ENCODE results near the gene CABP4.

CABP4 gene

GRCh38 chr11:67428052-67429001 lies 26.8 kb upstream of the CABP4 start, which contains the start of gene RPS6KB2:
Gene RPS6KB2, plus strand, starts transcription at chr11:67428494. Its CDS starts 52 bp downstream, at chr11:67428546.
- peak; percentile 99 for DNase-seq (ENCODE audit: insufficient read length, low spot score)
- peak; percentile 61; the same call in 1 of the 2 replicates for TF ChIP-seq POLR2A (IDR thresholded peaks at IDR 0.05; ENCODE audit: low read depth, low read length)
- 0 out of 2 replicates have a peak, but pooled peaks have one; percentile 69 for TF ChIP-seq POLR2AphosphoS5 (IDR thresholded peaks at IDR 0.05; ENCODE audit: low read depth, low read length)
- TF ChIP-seq PAX5 (IDR thresholded peaks at IDR 0.05; ENCODE audit: insufficient read depth, low read length, severe bottlenecking), result no peak
- TF ChIP-seq TAF1 (IDR thresholded peaks at IDR 0.05; ENCODE audit: low read depth, low read length), result peak; percentile 63
- peak; percentile 45; the same call in 1 of the 2 replicates for TF ChIP-seq POU2F2 (IDR thresholded peaks at IDR 0.05; ENCODE audit: low read depth, low read length)
- no peak for TF ChIP-seq SPI1 (IDR thresholded peaks at IDR 0.05; ENCODE audit: low read depth, low read length)
- FAIRE-seq, result peak; percentile 99

- FAIRE-seq (peak; percentile 55), DNase-seq (ENCODE audit: insufficient read length, low spot score) (no peak)
- no peak for TF ChIP-seq PAX5 (IDR thresholded peaks at IDR 0.05; ENCODE audit: insufficient read depth, low read length, severe bottlenecking)
- TF ChIP-seq POU2F2 (IDR thresholded peaks at IDR 0.05; ENCODE audit: low read depth, low read length), result peak; percentile 30; the same call in 1 of the 2 replicates
- TF ChIP-seq POLR2AphosphoS5 (IDR thresholded peaks at IDR 0.05; ENCODE audit: low read depth, low read length), result no peak
- TF ChIP-seq POLR2A (IDR thresholded peaks at IDR 0.05; ENCODE audit: low read depth, low read length), result peak; percentile 22; the same call in 1 of the 2 replicates
Observed at GRCh38 chr11:67429038-67429668, 26.0 kb upstream of the CABP4 start.

- DNase-seq (ENCODE audit: insufficient read length, low spot score), result no peak
Observed at GRCh38 chr11:67429722-67430121, 25.4 kb upstream of the CABP4 start.

GRCh38 chr11:67431346-67432249 lies 23.6 kb upstream of the CABP4 start:
- FAIRE-seq (no peak), DNase-seq (ENCODE audit: insufficient read length, low spot score) (no peak)
- 0 out of 2 replicates have a peak, but pooled peaks have one; percentile 46 for TF ChIP-seq POLR2AphosphoS5 (IDR thresholded peaks at IDR 0.05; ENCODE audit: low read depth, low read length)
- peak; percentile 80 for TF ChIP-seq POLR2A (IDR thresholded peaks at IDR 0.05; ENCODE audit: low read depth, low read length)
- TF ChIP-seq PAX5 (IDR thresholded peaks at IDR 0.05; ENCODE audit: insufficient read depth, low read length, severe bottlenecking), result no peak

More at GRCh38 chr11:67429722-67430121, 25.4 kb upstream of the CABP4 start:
- FAIRE-seq, result no peak
- TF ChIP-seq SPI1 (IDR thresholded peaks at IDR 0.05; ENCODE audit: low read depth, low read length) (no peak), PAX5 (IDR thresholded peaks at IDR 0.05; ENCODE audit: insufficient read depth, low read length, severe bottlenecking) (no peak), POLR2AphosphoS5 (IDR thresholded peaks at IDR 0.05; ENCODE audit: low read depth, low read length) (no peak), TAF1 (IDR thresholded peaks at IDR 0.05; ENCODE audit: low read depth, low read length) (no peak), POU2F2 (IDR thresholded peaks at IDR 0.05; ENCODE audit: low read depth, low read length) (no peak), POLR2A (IDR thresholded peaks at IDR 0.05; ENCODE audit: low read depth, low read length) (no peak)

- DNase-seq (ENCODE audit: insufficient read length, low spot score) (no peak), FAIRE-seq (no peak)
- TF ChIP-seq POLR2A (IDR thresholded peaks at IDR 0.05; ENCODE audit: low read depth, low read length) (peak; percentile 5; the same call in 1 of the 2 replicates), SPI1 (IDR thresholded peaks at IDR 0.05; ENCODE audit: low read depth, low read length) (no peak)
Observed at GRCh38 chr11:67432655-67433349, 22.4 kb upstream of the CABP4 start.

- DNase-seq (ENCODE audit: insufficient read length, low spot score) (no peak), FAIRE-seq (peak; percentile 73)
- TF ChIP-seq TAF1 (IDR thresholded peaks at IDR 0.05; ENCODE audit: low read depth, low read length) (no peak), SPI1 (IDR thresholded peaks at IDR 0.05; ENCODE audit: low read depth, low read length) (no peak), POU2F2 (IDR thresholded peaks at IDR 0.05; ENCODE audit: low read depth, low read length) (no peak; the same call in 1 of the 2 replicates), POLR2AphosphoS5 (IDR thresholded peaks at IDR 0.05; ENCODE audit: low read depth, low read length) (0 out of 2 replicates have a peak, but pooled peaks have one; percentile 4), POLR2A (IDR thresholded peaks at IDR 0.05; ENCODE audit: low read depth, low read length) (peak; percentile 43), PAX5 (IDR thresholded peaks at IDR 0.05; ENCODE audit: insufficient read depth, low read length, severe bottlenecking) (no peak)
Observed at GRCh38 chr11:67433536-67434394, 21.4 kb upstream of the CABP4 start.

GRCh38 chr11:67434395-67434881 lies 20.7 kb upstream of the CABP4 start:
- peak; percentile 77 for FAIRE-seq
- TF ChIP-seq PAX5 (IDR thresholded peaks at IDR 0.05; ENCODE audit: insufficient read depth, low read length, severe bottlenecking) (no peak), SPI1 (IDR thresholded peaks at IDR 0.05; ENCODE audit: low read depth, low read length) (no peak), POLR2A (IDR thresholded peaks at IDR 0.05; ENCODE audit: low read depth, low read length) (peak; percentile 65; the same call in 1 of the 2 replicates), POU2F2 (IDR thresholded peaks at IDR 0.05; ENCODE audit: low read depth, low read length) (peak; percentile 87), TAF1 (IDR thresholded peaks at IDR 0.05; ENCODE audit: low read depth, low read length) (no peak), POLR2AphosphoS5 (IDR thresholded peaks at IDR 0.05; ENCODE audit: low read depth, low read length) (peak; percentile 97)
- DNase-seq (ENCODE audit: insufficient read length, low spot score), result no peak
